H7 (cell line): ENCODE data around the gene KCNMA1. TPM values are rescaled to one million over a fixed set of nuclear protein-coding genes. Genes with fewer than 3 reads are reported as not detected.

Source experiments
- DNase-seq: peaks from one replicate; pipeline ENCODE4 v3.0.0; 2012
- H3K27me3 ChIP-seq: 2 replicates; pipeline ENCODE4 v1.6.0; 2011; ENCODE audit warnings: mild to moderate bottlenecking, low read length; ENCODE audit not compliant: control insufficient read depth, insufficient read depth
- H3K36me3 ChIP-seq: replicated peaks from 2 replicates; pipeline ENCODE4 v1.5.1; 2011; ENCODE audit warnings: low read length; ENCODE audit not compliant: control insufficient read depth, insufficient read depth
- H3K4me3 ChIP-seq: 2 replicates; pipeline ENCODE4 v1.5.1; 2011; ENCODE audit warnings: low read depth, mild to moderate bottlenecking, control low read depth, low read length, moderate library complexity; ENCODE audit not compliant: insufficient read depth
- total RNA-seq: library from RNA; depleted of rRNA; stranded (reverse); fragments of >200 nt; shearing (Covaris generic); gene quantifications from 2 replicates; pipeline ENCODE4 v1.2.3, GENCODE V29; 2014

KCNMA1 gene
- total RNA-seq, 1 experiment from 2014 or later: 0.94 TPM

DNA sequence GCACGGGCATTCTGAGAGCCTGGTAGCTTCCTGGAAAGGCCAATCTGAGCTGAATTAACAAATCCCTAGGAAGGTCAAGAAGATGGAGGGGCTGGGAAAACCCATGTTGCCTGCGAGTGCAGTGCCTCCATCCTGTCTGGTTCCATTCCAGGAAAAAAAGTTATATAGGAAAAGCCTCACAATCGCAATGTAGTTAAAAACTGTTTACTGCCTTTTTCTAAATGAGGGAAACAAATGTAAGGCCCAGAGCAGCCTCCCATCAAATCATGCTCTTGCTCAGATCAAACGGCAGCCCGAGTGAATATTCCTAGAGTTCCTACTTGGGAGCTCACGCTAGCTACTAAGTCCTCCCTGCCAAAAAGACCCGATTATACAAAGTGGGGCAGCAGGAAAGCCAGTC, 179.9 kb downstream of the KCNMA1 start:
- no peak overlapping the region for H3K4me3 ChIP-seq
- DNase-seq: no peak
- no peaks in the 10 kb centered on the region; the same call in 1 of the 2 replicates for H3K27me3 ChIP-seq
- no peaks in the 10 kb centered on the region for H3K36me3 ChIP-seq

DNA sequence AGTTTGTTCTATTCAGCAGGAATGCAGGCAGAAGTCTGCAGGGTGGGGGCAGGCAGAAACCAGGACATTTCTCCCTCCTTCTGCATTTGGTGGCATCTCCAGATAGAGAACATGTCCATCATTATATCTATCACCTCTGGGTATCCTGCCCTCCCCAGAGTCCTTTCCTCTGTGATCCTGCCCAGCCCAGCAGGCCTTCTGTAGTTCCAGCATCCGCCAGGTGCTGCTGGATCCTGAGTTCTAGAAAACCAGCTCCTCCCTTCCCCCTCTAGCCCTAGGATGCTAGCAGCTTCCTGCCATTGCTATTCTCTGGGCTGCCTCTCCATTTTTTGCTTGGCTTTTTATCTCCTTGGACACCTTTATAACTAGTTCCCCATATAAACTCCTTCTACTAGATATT, 180.3 kb downstream of the KCNMA1 start:
- H3K27me3 ChIP-seq: no peaks in the 10 kb centered on the region; the same call in 1 of the 2 replicates
- DNase-seq: peak; percentile 46
- H3K4me3 ChIP-seq: no peak overlapping the region
- H3K36me3 ChIP-seq: no peaks in the 10 kb centered on the region

DNA sequence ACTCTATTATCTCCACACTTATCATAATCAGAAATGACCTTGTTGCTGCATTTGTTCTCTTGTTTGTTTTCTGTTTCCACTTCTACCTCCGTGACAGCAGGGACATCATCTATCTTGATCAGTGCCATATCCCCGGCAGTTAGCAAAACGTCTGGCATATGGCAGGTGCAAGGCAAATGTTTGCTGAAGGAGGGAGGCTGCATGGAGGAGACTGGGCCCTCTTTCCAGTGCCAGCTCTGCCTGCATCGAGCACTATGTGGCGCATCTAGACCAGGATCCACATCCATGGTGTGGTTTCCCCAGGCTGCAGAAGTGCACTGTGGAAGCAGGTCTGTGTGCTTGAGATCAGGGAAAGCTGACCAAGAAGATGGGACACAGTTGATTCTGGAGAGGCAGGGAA, 181.2 kb downstream of the KCNMA1 start:
- H3K27me3 ChIP-seq: no peaks in the 10 kb centered on the region; the same call in 1 of the 2 replicates
- H3K36me3 ChIP-seq: no peaks in the 10 kb centered on the region
- H3K4me3 ChIP-seq: no peak overlapping the region
- no peak for DNase-seq

DNA sequence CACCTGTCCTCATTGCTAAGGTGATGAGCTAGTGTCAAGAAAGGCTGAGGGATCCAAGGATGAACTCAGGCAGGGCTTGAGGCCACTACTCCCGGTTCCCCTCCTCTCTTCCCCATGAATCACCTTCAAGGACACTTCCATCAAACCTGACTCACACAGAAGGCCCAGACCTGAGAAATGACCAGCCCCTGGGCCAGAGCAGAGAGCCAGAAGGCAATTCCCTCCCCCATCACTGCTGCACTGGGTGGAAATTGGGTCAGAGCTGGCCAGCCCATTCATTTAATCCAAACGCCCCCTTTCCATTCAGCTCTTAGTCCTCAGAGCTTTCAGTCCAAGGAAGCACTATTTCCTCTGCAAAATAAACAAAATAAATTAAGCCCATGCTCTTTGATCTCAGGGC, 182.0 kb downstream of the KCNMA1 start:
- Histone ChIP-seq H3K36me3 (no peaks in the 10 kb centered on the region), H3K27me3 (no peaks in the 10 kb centered on the region; the same call in 1 of the 2 replicates), H3K4me3 (no peak overlapping the region)
- DNase-seq: no peak

GRCh38 chr10:77452952-77453564, 184.6 kb downstream of the KCNMA1 start:
- Histone ChIP-seq H3K27me3 (no peaks in the 10 kb centered on the region; the same call in 1 of the 2 replicates), H3K4me3 (no peak overlapping the region), H3K36me3 (no peaks in the 10 kb centered on the region)
- no peak for DNase-seq

DNA sequence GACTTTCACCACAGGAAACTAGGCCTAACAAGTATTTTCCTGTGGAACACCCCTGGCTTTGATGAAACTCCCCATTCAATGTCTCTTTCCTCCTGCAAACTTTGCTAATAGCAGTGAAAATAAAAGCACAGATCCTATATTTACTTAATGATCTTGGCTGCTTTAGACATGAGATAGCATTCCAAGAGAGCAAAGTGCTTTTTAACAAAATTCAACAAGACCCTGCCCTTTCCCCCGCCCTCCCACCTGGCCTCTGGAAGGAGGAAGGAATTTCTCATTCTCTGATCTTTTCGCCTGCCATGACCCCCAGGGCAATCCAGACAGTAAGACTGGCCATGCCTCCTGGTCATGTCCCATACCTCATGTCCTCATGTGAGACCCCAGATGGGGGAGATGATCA, 185.7 kb downstream of the KCNMA1 start:
- H3K36me3 ChIP-seq: no peaks in the 10 kb centered on the region
- H3K4me3 ChIP-seq: no peak overlapping the region
- DNase-seq: no peak
- no peaks in the 10 kb centered on the region; the same call in 1 of the 2 replicates for H3K27me3 ChIP-seq

- Histone ChIP-seq H3K4me3 (no peak overlapping the region), H3K27me3 (no peaks in the 10 kb centered on the region), H3K36me3 (no peaks in the 10 kb centered on the region)
- no peak for DNase-seq
Measured at GRCh38 chr10:77448226-77448625, 189.4 kb downstream of the KCNMA1 start.

DNA sequence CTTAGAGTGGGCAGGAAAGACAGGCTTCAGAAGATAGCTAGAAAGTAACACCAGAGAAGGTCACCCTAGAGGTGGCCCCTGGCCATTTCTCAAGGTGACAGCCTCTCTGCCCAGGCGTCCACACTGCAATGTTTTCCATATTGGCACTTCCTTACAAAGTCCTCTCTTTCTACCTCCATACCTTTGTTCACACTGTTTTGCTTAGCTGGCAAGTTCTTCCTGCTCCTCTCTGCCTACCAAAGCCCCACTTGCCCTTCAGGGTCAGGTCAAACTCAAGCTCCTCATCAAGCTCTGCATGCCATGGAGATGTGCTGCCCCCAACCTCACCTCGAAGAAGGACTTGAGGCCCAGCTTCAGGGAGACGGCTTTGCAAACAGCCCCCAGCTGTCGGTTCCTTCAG, 190.9 kb downstream of the KCNMA1 start:
- Histone ChIP-seq H3K36me3 (no peaks in the 10 kb centered on the region), H3K4me3 (no peak overlapping the region), H3K27me3 (no peaks in the 10 kb centered on the region)
- no peak for DNase-seq

- Histone ChIP-seq H3K4me3 (no peak overlapping the region), H3K27me3 (no peaks in the 10 kb centered on the region), H3K36me3 (no peaks in the 10 kb centered on the region)
- no peak for DNase-seq
Measured at GRCh38 chr10:77445547-77445946, 192.1 kb downstream of the KCNMA1 start.

GRCh38 chr10:77444041-77444440, 193.6 kb downstream of the KCNMA1 start:
- H3K27me3 ChIP-seq: no peaks in the 10 kb centered on the region
- DNase-seq: no peak
- no peak overlapping the region for H3K4me3 ChIP-seq
- H3K36me3 ChIP-seq: no peaks in the 10 kb centered on the region

DNA sequence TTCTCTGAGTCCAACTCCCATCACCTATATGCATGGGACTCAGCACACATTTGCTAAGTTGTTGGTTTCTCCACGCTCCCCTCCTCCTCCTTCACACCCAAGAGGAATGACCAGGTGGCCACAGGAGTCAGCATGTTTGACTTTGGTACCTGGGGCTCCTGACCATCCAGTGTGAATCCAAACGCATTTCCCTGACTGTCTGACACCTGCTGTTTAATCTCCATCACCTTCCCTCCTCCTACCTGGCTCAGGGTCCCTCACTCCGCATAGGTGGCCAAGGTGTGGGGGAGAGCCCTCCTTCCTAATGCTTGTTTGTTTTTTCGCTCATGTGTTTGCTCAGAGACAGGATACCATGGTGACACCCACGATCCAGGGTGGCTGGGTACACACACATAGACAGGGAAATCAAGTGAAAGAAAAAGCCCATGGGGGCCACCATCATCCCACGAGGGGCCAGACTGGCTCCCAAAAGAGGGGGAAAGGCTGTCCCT, 194.9 kb downstream of the KCNMA1 start:
- H3K36me3 ChIP-seq: no peaks in the 10 kb centered on the region
- no peak for DNase-seq
- H3K4me3 ChIP-seq: no peak overlapping the region
- no peaks in the 10 kb centered on the region for H3K27me3 ChIP-seq

DNA sequence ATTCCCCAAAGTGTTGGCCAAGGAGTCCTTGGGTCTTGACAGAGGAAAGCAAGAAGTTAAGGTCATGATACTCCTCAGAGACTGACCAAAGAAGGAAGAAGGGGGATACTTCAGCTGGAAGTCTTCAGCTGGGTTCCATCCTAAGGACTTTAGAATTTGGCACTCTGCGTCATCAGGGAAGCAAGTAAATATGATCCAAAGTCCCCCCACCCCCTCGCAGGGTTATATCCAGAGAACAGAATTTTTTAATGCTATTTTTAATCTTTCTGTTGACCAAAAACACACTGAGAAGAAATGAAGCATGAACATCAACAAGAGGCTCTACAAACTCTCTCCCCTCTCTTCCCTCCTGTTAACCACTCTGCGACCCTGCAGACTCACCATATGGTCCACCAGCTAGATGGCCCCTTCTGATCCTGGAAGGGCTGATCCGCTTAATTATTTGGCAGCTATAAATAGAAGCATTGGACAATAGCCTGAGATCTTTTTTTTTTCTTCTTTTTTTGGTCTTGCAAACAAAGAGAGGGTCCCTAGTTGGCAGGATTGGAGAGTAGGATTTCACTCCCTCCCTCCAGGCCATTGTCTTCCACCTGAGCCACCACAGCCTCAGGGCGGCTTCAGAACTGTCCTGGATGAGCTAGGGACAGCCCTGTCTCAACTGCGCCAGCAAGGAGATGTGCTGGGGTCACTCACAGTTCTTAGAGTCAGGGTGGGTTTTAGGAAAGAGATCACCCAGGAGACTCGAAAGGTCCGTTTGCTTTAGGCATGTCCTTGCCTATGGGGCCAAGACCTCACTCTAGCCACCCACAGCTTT, 196.0 kb downstream of the KCNMA1 start:
- Histone ChIP-seq H3K27me3 (no peaks in the 10 kb centered on the region), H3K36me3 (no peaks in the 10 kb centered on the region), H3K4me3 (no peak overlapping the region)
- DNase-seq: no peak

GRCh38 chr10:77436257-77436975, 201.2 kb downstream of the KCNMA1 start:
- Histone ChIP-seq H3K36me3 (no peaks in the 10 kb centered on the region), H3K27me3 (no peaks in the 10 kb centered on the region), H3K4me3 (no peak overlapping the region)
- DNase-seq: no peak

GRCh38 chr10:77433546-77433945, 204.1 kb downstream of the KCNMA1 start:
- DNase-seq: no peak
- no peaks in the 10 kb centered on the region for H3K36me3 ChIP-seq
- no peak overlapping the region for H3K4me3 ChIP-seq
- no peaks in the 10 kb centered on the region for H3K27me3 ChIP-seq
